DMS53 (cell line): Measurements from ENCODE around the gene FAHD1.
"Not testable (repeated sequence)": the region's sequence is repeated elsewhere in the genome, so short reads cannot be mapped to it uniquely, and the experiment has no call there.

Experiments
- DNase-seq: peaks from one replicate; lab custom pipeline; 2025; lab: John Stamatoyannopoulos, UW

Gene FAHD1

GRCh38 chr16:1789643-1790045 lies 37.4 kb upstream of the FAHD1 start:
- no peak for DNase-seq

GRCh38 chr16:1790261-1790610 lies 36.8 kb upstream of the FAHD1 start:
- DNase-seq, result no peak

DNA sequence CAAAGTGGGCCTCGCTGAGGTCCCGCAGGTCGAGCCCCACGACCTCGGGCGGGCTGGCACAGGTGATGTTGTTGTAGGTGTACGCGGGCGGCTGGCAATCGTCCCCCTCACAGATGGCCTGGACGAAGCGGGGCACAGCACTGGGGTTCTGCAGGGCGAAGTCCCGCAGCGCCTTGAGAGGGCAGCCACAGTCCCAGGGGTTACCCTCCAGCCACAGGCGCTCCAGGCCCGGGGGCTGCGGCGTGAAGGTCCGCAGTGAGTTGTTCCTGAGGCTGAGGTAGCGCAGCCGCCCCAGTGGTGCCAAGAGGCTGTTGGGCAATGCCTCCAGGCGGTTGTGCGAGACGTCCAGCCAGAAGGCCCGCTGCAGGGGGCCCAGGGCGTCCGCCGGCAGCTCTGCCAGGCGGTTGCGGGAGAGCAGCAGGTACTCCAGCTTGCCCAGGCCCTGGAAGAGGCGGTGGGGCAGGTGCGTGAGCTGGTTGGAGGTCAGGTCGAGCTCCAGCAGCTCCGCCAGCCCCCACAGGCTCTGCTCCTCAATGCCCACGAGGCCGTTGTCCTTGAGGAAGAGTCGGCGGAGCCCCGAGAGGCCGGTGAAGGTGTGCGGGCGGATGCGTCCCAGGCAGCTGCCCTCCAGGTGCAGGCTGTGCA lies 36.3 kb upstream of the FAHD1 start:
- DNase-seq, result no peak

- no peak for DNase-seq
These were observed 35.6 kb upstream of the FAHD1 start for GRCh38 chr16:1791256-1791942.

GRCh38 chr16:1791943-1792812 lies 34.8 kb upstream of the FAHD1 start:
- DNase-seq, result no peak

DNA sequence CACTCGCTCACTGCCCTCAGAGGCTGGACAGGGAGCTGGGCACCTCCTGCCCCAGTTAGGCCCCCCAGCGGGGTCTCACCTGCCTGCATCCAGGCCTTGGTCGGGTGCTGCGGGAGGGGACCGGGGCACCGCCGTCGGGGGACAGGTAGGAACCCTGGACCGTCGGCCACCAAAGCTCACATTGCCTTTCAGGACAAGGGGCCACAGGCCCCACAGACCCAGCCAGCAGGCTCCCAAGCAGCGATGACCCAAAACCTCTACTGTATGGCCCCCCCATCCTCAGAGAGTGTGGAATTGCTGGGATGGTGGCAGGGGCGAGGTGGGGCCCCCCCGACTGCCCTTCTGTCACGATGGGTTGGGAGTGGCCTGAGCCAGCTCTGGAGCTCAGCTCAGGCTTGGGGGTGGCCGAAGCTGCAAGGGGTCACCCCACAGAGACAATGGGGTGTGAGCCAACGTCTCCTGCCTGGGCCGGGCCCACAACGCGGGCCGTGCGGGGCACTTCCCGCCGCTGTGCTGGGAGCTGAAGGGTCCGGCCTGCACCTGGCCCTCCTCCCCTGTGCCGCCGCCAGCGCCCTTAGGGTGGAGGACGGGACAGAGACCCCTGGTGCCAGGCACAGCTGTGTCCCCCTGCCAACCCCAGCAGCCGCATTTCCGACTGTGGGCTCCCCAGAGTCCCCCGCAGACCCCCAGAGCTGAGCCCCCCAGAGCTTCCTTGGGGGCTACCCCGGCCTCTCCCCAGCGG lies 34.0 kb upstream of the FAHD1 start:
- no peak for DNase-seq

DNA sequence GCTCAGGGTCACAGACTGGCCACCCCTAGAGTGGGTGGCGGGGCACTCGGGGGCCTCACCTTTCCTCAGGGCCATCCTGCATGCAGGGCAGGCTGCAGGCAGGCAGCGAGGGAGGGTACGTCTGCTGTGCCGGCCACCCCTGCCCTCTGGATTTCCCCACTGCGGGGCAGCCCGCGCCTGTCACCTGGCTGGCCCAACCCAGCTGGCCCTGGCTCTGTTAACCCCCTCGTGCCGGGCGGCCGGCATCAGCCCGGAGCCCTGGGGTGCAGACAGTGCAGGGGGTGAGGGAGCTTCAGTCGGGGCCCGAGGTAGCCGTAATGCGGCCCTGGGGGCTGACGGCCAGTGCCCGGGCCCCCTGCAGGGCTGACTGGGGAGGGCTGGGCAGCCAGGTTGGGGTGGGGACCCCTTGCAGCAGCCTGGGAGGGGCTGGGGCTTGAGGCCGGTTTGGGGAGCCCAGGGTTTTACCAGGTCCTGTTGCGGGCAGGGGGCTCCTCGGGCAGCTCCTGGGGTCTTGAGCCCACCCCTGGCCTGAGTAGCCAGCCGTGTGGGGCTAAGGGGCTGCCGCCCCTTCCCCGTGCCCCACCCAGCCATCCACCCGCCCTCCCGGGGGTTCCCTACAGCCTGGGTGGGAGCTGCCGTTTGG lies 33.3 kb upstream of the FAHD1 start, which contains the start of gene IGFALS:
IGFALS (minus strand) TSS at position 128 of the 643 bp plus-strand sequence; CDS start at position 75, 53 bp downstream.
- DNase-seq, result peak; percentile 60

GRCh38 chr16:1794221-1794871 lies 32.7 kb upstream of the FAHD1 start:
- peak; percentile 60 for DNase-seq

DNA sequence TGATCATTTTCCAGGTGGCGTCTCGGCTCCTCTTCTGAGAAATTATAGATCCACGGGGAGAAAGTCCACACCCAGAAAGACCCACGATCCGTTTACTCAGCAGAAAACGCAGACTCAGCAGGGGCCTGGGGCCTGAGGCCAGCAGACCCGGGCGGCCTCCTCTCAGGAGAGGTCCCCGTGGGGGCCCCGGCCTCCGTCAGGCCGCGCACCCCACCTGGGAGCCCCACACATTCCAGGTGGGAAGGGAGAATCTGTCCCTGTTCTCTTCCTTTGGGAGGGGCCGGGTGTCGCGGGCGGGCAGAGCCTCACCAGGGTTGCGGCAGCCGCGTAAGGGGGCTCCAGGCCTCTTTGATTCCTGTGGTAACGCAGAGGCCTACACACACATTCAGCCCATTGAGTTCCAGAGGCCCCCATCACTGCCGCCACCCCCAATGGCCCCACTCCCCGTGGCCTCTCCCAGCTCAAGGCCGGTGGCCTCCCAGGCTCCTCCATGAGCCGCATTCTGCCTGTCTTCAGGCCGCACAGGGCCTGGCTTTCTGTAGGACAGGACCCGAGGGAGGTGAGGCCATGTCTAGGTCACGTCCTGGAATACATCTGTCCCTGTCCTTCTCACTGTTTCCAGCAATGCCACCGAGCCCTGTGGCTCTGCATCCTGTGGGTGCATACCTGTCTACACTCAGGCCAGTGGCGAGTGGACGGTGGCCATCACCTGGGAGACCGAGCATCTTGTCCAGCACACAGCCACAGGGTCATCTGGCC lies 31.9 kb upstream of the FAHD1 start:
- no peak for DNase-seq

- not testable (repeated sequence) for DNase-seq
These were observed 27.7 kb upstream of the FAHD1 start for GRCh38 chr16:1799263-1799662.

DNA sequence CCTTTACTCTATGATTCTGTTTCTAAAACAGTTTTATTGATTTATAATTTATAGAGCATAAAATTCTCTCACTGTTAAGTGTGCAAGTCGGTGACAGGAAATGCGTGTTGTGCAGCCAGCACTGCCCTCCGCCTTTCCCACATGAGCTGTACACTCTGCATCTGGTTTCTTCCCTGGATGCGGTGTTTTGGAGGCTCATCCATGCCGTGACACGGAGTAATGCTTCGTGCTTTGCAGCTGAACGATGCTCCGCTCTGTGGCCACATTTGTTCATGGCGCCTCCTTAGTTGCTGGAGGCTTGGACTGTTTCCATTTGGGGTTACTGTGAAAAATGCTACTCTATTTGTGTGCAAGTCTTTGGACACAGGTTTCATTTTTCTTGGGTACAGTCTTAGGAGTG lies 26.3 kb upstream of the FAHD1 start:
- no peak for DNase-seq

- no peak for DNase-seq
These were observed 19.4 kb upstream of the FAHD1 start for GRCh38 chr16:1807626-1808025.

DNA sequence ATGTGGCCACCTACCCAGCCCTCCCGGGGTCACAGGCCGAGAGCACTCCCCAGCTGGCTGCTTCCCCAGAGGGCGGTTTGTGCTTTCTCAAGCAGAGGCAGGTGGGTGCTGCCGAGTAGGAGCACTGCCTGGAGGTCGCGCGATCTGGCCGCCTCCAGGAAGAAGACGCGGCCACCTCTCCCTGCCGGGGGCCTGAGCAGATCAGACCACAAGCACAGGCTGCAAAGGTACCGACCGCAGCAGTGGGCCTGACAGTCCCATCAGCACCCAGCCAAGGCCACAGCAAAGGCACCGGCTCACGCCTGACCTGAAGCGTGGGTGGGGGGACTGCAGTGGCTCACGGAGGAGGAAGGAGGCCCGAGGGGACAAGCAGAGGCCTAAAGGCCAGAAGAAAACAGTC lies 18.3 kb upstream of the FAHD1 start:
- no peak for DNase-seq

GRCh38 chr16:1809281-1809801 lies 17.7 kb upstream of the FAHD1 start:
- no peak for DNase-seq

GRCh38 chr16:1810106-1810505 lies 16.9 kb upstream of the FAHD1 start:
- no peak for DNase-seq

DNA sequence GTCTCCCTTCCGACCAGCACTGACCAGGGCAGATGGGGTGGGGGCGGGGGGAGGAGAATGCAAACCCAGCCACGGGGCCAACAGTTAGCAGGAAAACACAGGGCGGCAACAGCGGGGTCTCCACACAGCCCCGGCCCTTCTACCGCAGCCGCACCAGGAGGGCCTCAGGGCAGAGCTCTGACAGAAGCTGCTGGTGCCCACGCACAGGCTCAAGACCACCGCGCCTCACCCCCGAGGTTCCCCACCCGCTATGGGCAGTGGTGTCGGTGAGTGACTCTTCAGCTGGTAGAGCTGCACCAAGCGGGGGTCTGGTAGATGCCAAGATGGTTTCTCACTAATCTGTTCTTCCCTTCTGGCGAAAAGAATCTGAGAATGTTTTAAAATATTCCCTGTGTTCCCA lies 16.5 kb upstream of the FAHD1 start:
- no peak for DNase-seq

- peak; percentile 86 for DNase-seq
These were observed 14.3 kb upstream of the FAHD1 start for GRCh38 chr16:1812732-1813163.

DNA sequence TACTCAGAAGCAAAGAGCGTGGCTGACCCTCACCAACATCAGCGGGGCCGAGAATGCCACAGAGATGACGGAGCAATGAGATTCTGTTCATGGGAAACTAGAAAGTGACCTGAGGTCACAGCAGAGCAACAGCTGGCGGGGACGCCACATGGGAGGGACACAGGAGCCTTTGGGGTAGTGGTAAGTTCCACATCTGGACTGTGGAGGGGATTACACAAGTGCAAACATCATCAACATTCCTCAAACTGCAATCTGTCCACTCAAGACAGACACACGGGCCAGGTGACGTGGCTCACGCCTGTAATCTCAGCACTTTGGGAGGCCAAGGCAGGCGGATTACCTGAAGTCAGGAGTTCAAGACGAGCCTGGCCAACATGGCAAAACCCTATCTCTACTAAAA lies 11.5 kb upstream of the FAHD1 start:
- no peak for DNase-seq

- no peak for DNase-seq
These were observed 10.4 kb upstream of the FAHD1 start for GRCh38 chr16:1816396-1817275.
